Measurements from ENCODE around the gene ASXL2.

Gene ASXL2

GRCh38 chr2:25824718-25825117, 53.6 kb downstream of the ASXL2 start:
- Histone ChIP-seq H3K4me3 (replicated peaks; ENCODE audit: insufficient read depth, low read length) (no peak overlapping the region), H3K27me3 (ENCODE audit: insufficient read depth, poor library complexity, severe bottlenecking) (no peaks in the 10 kb centered on the region), H3K27ac (replicated peaks) (no peak overlapping the region)
- TF ChIP-seq SPI1 (IDR thresholded peaks at IDR 0.05; ENCODE audit: borderline replicate concordance, low read depth) (no peak), POLR2AphosphoS5 (IDR thresholded peaks at IDR 0.05; ENCODE audit: low read depth) (no peak), CTCF (IDR thresholded peaks at IDR 0.05; ENCODE audit: insufficient read depth, low read length) (no peak), GABPA (IDR thresholded peaks at IDR 0.05; ENCODE audit: low read depth) (no peak), REST (IDR thresholded peaks at IDR 0.05; ENCODE audit: insufficient replicate concordance, low read depth) (no peak)
- DNase-seq (ENCODE audit: low read depth in 1 of 2, low spot score in 1 of 2) = no peak

- DNase-seq (ENCODE audit: low read depth in 1 of 2, low spot score in 1 of 2) = no peak
- Histone ChIP-seq H3K27ac (replicated peaks) (no peak overlapping the region), H3K27me3 (ENCODE audit: insufficient read depth, poor library complexity, severe bottlenecking) (no peaks in the 10 kb centered on the region), H3K4me3 (replicated peaks; ENCODE audit: insufficient read depth, low read length) (no peak overlapping the region)
- TF ChIP-seq REST (IDR thresholded peaks at IDR 0.05; ENCODE audit: insufficient replicate concordance, low read depth) = no peak
- TF ChIP-seq GABPA (IDR thresholded peaks at IDR 0.05; ENCODE audit: low read depth) = no peak
Observed at GRCh38 chr2:25824216-25824615, 54.1 kb downstream of the ASXL2 start.

GRCh38 chr2:25822190-25823117, 55.8 kb downstream of the ASXL2 start:
- TF ChIP-seq GABPA (IDR thresholded peaks at IDR 0.05; ENCODE audit: low read depth) (no peak), REST (IDR thresholded peaks at IDR 0.05; ENCODE audit: insufficient replicate concordance, low read depth) (no peak), SPI1 (IDR thresholded peaks at IDR 0.05; ENCODE audit: borderline replicate concordance, low read depth) (no peak), CTCF (IDR thresholded peaks at IDR 0.05; ENCODE audit: insufficient read depth, low read length) (no peak), POLR2AphosphoS5 (IDR thresholded peaks at IDR 0.05; ENCODE audit: low read depth) (no peak)
- no peaks in the 10 kb centered on the region for H3K27me3 ChIP-seq (ENCODE audit: insufficient read depth, poor library complexity, severe bottlenecking)
- H3K4me3 ChIP-seq (replicated peaks; ENCODE audit: insufficient read depth, low read length) = no peak overlapping the region
- no peak overlapping the region for H3K27ac ChIP-seq (replicated peaks)
- DNase-seq (ENCODE audit: low read depth in 1 of 2, low spot score in 1 of 2) = no peak
